ENCODE results near the gene SLC15A1.

SLC15A1 gene

GRCh38 chr13:98690348-98691022 is 62.0 kb downstream of the SLC15A1 start:
- DNase-seq: no peak

- DNase-seq: no peak
Observed at GRCh38 chr13:98689347-98689968, 63.0 kb downstream of the SLC15A1 start.

- DNase-seq: no peak
Observed at GRCh38 chr13:98688373-98688772, 64.1 kb downstream of the SLC15A1 start.

GRCh38 chr13:98687319-98687718 is 65.2 kb downstream of the SLC15A1 start:
- no peak for DNase-seq

GRCh38 chr13:98686270-98686669 is 66.2 kb downstream of the SLC15A1 start:
- DNase-seq: no peak

GRCh38 chr13:98685146-98685545 is 67.3 kb downstream of the SLC15A1 start:
- DNase-seq: no peak

- no peak for DNase-seq
Observed at GRCh38 chr13:98681049-98681448, 71.4 kb downstream of the SLC15A1 start.

- DNase-seq: no peak
Observed at GRCh38 chr13:98678741-98679140, 73.7 kb downstream of the SLC15A1 start.

GRCh38 chr13:98677398-98677797 is 75.1 kb downstream of the SLC15A1 start:
- no peak for DNase-seq

GRCh38 chr13:98676239-98676638 is 76.2 kb downstream of the SLC15A1 start:
- DNase-seq: no peak

- DNase-seq: no peak
Observed at GRCh38 chr13:98675837-98676236, 76.6 kb downstream of the SLC15A1 start.

- no peak for DNase-seq
Observed at GRCh38 chr13:98675066-98675465, 77.4 kb downstream of the SLC15A1 start.

- DNase-seq: peak; percentile 37
Observed at GRCh38 chr13:98672947-98673613, 79.4 kb downstream of the SLC15A1 start.

GRCh38 chr13:98668155-98668554 is 84.3 kb downstream of the SLC15A1 start:
- no peak for DNase-seq

GRCh38 chr13:98665638-98665995 is 86.9 kb downstream of the SLC15A1 start:
- DNase-seq: no peak

GRCh38 chr13:98664924-98665637 is 87.4 kb downstream of the SLC15A1 start:
- DNase-seq: no peak

GRCh38 chr13:98664510-98664909 is 88.0 kb downstream of the SLC15A1 start:
- no peak for DNase-seq

GRCh38 chr13:98664047-98664446 is 88.4 kb downstream of the SLC15A1 start:
- peak; percentile 82 for DNase-seq

- no peak for DNase-seq
Observed at GRCh38 chr13:98658131-98658530, 94.3 kb downstream of the SLC15A1 start.

- DNase-seq: no peak
Observed at GRCh38 chr13:98657506-98658085, 94.9 kb downstream of the SLC15A1 start.

GRCh38 chr13:98656223-98656622 is 96.2 kb downstream of the SLC15A1 start:
- DNase-seq: no peak

- peak; percentile 77 for DNase-seq
Observed at GRCh38 chr13:98653463-98653985, 98.9 kb downstream of the SLC15A1 start.

All from stimulated activated CD4-positive, alpha-beta T cell treated with anti-CD3 and anti-CD28 coated beads, Interleukin-1b, Interleukin-23, amount 100 ng/mL, for 48 hours (primary cell).